ENCODE results near the gene NPM1.

NPM1 gene, protein sequence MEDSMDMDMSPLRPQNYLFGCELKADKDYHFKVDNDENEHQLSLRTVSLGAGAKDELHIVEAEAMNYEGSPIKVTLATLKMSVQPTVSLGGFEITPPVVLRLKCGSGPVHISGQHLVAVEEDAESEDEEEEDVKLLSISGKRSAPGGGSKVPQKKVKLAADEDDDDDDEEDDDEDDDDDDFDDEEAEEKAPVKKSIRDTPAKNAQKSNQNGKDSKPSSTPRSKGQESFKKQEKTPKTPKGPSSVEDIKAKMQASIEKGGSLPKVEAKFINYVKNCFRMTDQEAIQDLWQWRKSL

DNA sequence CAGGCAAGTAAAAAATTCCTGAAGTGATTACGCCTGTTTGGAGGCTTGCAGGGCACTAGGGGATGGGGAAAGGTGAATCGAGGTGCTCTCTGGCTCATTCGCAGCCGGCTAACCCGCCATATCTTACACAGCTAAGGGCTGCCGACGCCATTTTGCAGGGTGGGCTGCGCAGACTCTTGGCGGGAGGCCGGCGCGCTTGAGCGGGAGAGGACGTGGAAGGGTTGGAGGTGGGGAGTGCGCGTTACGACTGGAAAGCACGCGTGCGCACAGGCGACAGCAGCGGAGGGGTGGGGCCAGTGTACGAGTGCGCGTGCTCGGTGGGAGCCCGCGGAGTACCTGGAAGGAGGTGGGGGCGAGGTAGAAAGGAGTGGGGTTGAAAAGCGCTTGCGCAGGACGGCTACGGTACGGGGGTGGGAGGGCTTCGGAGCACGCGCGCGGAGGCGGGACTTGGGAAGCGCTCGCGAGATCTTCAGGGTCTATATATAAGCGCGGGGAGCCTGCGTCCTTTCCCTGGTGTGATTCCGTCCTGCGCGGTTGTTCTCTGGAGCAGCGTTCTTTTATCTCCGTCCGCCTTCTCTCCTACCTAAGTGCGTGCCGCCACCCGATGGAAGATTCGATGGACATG lies at the start of gene NPM1:
NPM1 (plus strand) TSS at position 505 of the 625 bp plus-strand sequence; CDS start at position 605, 100 bp downstream.
- TF ChIP-seq, protein P1, sequence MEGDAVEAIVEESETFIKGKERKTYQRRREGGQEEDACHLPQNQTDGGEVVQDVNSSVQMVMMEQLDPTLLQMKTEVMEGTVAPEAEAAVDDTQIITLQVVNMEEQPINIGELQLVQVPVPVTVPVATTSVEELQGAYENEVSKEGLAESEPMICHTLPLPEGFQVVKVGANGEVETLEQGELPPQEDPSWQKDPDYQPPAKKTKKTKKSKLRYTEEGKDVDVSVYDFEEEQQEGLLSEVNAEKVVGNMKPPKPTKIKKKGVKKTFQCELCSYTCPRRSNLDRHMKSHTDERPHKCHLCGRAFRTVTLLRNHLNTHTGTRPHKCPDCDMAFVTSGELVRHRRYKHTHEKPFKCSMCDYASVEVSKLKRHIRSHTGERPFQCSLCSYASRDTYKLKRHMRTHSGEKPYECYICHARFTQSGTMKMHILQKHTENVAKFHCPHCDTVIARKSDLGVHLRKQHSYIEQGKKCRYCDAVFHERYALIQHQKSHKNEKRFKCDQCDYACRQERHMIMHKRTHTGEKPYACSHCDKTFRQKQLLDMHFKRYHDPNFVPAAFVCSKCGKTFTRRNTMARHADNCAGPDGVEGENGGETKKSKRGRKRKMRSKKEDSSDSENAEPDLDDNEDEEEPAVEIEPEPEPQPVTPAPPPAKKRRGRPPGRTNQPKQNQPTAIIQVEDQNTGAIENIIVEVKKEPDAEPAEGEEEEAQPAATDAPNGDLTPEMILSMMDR (IDR thresholded peaks at IDR 0.05; ENCODE audit: low read depth, low read length) = no peak
- H3K4me3 ChIP-seq (ENCODE audit: low read depth, low read length) = peak within 1 kb of the TSS; percentile 90

DNA sequence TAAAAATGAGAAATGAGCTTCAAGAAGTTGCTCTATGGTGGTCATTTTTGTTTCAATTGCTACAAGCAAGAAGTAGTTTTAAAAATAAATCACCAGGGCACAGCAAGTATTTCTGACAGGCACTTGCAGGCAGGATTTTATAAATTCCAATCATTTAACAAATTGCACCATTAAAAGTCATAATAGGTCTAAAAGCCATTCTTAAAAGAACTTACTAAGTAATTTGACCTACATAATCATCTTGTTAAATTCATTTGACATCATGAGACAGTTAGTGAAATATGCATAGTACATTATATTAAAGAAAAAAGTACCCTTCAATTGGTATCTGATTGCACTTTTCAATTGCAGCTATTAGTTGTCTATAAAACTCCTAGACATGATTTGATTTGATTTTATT lies 47.6 kb upstream of the NPM1 start:
- no peak overlapping the region for H3K4me3 ChIP-seq (ENCODE audit: low read depth, low read length)
- TF ChIP-seq, protein P1 (IDR thresholded peaks at IDR 0.05; ENCODE audit: low read depth, low read length) = no peak

DNA sequence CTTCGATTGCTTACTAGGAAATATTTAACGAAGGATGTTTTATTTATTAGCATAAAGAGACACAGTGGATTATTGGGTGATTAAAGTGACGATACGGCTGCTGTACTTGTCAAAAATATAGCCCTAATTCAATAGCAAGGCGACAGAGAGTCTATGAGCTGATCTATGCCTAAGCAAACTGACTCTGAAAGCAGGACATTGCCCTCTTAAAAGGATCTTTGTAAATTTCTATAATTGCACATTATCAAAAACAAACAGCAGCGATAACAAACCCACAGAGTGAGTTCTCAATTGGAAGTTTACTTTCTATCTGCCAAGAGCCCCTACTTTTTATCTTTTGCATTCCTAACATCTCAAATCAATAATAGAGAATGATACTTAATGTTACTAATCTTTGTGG lies 47.2 kb upstream of the NPM1 start:
- no peak overlapping the region for H3K4me3 ChIP-seq (ENCODE audit: low read depth, low read length)
- TF ChIP-seq, protein P1 (IDR thresholded peaks at IDR 0.05; ENCODE audit: low read depth, low read length) = no peak

DNA sequence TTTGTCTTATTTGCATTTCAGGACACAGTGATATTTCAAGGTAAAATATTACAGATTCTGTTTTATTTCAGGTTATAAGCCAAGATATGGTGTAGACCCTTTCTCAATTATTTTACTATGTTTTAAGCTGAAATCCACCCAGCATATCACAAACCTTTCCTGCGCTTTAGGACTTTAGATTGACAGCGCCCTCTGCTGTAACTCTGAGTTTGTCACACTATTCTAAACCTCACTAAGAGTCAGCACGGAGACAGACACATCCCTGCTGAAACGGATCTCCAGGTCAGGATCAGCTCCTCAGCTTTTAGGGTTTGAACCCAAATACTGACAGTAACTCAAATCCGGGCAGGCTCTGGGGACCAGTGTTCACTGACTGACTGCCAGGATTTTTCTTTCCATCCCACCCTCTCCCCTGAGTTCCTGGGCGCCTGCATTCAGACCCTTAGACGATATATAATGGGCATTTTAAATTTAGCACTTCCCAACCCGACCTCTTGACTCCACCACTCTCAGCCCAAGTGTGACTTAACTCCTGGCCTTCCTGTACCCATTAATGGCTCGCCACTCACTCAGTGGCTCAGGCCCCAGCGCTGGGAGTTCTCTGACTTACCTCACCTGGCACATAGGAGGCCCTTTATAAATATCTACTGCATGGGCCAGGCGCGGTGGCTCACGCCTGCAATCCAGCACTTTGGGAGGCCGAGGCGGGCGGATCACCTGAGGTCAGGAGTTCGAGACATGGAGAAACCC lies 45.1 kb upstream of the NPM1 start:
- TF ChIP-seq, protein P1 (IDR thresholded peaks at IDR 0.05; ENCODE audit: low read depth, low read length) = peak; percentile 49
- H3K4me3 ChIP-seq (ENCODE audit: low read depth, low read length) = no peak overlapping the region

DNA sequence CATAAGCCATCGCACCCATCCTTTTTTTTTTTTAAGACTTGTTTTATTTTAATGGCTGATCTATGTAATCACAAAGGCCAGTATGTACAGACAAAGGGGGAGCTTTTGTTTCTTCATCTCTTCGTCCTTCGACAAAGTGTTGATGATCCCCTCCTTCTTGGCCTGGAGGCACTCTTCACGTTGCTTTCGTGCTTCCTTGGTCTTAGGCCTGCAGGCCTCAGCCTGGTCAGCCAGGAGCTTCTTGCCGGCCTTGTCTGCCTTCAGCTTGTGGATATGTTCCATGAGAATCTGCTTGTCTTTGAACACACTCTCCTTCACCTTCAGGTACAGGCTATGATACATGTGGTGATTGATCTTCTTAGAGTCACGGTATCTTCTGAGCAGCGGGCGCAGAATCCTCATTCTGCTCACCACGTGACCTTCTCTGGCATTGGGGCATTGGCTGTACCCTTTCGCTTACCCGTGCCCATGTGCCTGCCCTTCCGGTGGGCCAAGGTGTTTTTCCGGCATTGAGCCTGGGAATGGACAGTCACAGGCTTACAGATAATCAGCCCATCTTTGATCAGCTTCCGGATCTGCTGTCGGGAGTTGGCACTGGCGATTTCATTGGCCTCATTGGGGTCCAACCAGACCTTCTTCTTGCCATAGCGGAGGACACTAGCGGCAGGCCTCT lies 42.6 kb upstream of the NPM1 start:
- TF ChIP-seq, protein P1 (IDR thresholded peaks at IDR 0.05; ENCODE audit: low read depth, low read length) = no peak
- no peak overlapping the region for H3K4me3 ChIP-seq (ENCODE audit: low read depth, low read length)

DNA sequence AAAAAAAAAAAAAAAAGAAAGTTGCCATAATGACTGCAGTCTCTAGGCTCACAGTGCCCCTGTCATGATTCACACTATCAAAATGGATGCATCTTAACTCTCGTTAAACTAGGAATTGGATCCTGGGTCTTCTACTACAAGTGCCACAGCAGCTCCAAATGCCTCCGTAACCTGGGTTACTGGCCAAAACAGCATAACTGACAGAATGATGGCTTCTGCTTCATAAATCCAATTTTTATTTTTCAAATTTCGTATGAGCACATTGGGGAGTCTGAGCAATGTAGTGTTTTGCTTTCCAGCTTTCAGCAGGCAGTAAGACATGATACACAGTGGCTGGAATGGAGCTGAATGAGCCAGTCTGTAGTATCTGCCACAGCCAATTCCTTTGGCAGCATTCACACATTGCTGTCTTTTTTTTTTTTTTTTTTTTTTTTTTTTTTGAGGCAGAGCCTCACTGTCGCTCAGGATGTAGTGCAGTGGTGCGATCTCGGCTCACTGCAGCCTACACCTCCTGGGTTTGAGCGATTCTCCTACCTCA lies 36.0 kb upstream of the NPM1 start:
- H3K4me3 ChIP-seq (ENCODE audit: low read depth, low read length) = no peak overlapping the region
- TF ChIP-seq, protein P1 (IDR thresholded peaks at IDR 0.05; ENCODE audit: low read depth, low read length) = no peak
